Myometrial cell (primary cell): ENCODE results near the gene DNAJB9. TPM values are rescaled to one million over a fixed set of nuclear protein-coding genes. Genes with fewer than 3 reads are reported as not detected.

Experiments used
- total RNA-seq: library from RNA; depleted of rRNA; stranded (reverse); fragments of >200 nt; gene quantifications from 2 replicates; pipeline ENCODE4 v1.2.3, GENCODE V29; 2015

The DNAJB9 gene
- total RNA-seq, result 13.5 and 23.0 TPM in 2 replicates

DNA sequence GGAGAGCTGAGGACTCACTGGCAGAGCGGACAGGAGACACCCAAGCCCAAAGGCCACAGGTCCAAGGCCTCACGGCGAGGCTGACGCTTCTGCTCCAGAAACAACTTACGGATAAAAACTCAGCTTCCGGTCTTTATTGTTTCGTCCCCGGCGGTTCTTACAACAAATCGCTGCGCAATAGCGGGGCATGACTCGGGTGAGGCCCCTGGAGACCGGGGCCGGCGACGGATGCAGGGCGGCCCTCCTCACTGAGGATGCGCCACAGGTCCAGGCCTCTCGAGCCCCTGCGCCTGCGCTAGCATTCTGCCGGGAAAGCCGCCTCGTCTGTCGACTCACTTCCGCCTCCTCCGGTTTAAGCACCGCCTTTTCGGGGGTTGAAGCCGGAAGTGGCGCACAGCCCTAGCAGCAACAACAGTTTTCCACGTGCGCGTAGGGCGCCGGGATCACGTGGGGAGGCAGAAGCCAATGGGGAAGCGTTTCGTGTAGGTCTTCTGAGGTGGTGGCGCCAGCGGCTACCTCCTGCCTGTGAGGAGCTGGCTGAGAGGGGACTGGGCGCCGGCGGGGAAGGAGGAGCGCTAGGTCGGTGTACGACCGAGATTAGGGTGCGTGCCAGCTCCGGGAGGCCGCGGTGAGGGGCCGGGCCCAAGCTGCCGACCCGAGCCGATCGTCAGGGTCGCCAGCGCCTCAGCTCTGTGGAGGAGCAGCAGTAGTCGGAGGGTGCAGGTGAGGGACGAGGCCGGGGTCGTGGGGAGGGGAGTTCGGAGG lies at the start of gene DNAJB9, which contains the start of gene THAP5:
DNAJB9 (plus strand) TSS at position 494 of the 765 bp plus-strand sequence. CDS start 1,853 bp downstream, outside the sequence.
THAP5 (minus strand) TSS at position 326 of the 765 bp plus-strand sequence; CDS start at position 189, 137 bp downstream.

GRCh38 chr7:108525985-108526767 lies 43.5 kb upstream of the DNAJB9 start, which contains the start of gene PNPLA8:
TSS of gene PNPLA8 (minus strand) at chr7:108526135. CDS start at chr7:108515491, 10,644 bp downstream.

Other genes with a start within 250 kb of the DNAJB9 start
- 1.1 TPM in 1 of 2 replicates, not detected in the other for gene NRCAM, start 113.4 kb upstream of the DNAJB9 start, total RNA-seq
- 19.0 and 25.7 TPM in 2 replicates for gene PNPLA8, start 43.7 kb upstream of the DNAJB9 start, total RNA-seq
- 11.8 and 12.9 TPM in 2 replicates for gene THAP5, start 168 bp upstream of the DNAJB9 start, total RNA-seq